OCI-LY3 (cell line): ENCODE results near the gene UFC1.

ENCODE experiments used
- EZH2phosphoT487 ChIP-seq: fragments of 200-600 bp; shearing (Covaris generic); IDR thresholded peaks from 2 replicates; pipeline ENCODE4 v1.6.1; 2018; ENCODE audit warnings: antibody characterized with exemption, mixed run types, low read depth
- TF ChIP-seq, protein P1 (sequence below): fragments of 200-600, 300-600 bp; sonication (generic); IDR thresholded peaks from 2 replicates; pipeline ENCODE4 v1.5.1; 2014; ENCODE audit warnings: antibody characterized with exemption, low read length, low read depth

- TF ChIP-seq, protein P1, sequence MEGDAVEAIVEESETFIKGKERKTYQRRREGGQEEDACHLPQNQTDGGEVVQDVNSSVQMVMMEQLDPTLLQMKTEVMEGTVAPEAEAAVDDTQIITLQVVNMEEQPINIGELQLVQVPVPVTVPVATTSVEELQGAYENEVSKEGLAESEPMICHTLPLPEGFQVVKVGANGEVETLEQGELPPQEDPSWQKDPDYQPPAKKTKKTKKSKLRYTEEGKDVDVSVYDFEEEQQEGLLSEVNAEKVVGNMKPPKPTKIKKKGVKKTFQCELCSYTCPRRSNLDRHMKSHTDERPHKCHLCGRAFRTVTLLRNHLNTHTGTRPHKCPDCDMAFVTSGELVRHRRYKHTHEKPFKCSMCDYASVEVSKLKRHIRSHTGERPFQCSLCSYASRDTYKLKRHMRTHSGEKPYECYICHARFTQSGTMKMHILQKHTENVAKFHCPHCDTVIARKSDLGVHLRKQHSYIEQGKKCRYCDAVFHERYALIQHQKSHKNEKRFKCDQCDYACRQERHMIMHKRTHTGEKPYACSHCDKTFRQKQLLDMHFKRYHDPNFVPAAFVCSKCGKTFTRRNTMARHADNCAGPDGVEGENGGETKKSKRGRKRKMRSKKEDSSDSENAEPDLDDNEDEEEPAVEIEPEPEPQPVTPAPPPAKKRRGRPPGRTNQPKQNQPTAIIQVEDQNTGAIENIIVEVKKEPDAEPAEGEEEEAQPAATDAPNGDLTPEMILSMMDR = peak; percentile 25; the same call in 1 of the 2 replicates
- TF ChIP-seq EZH2phosphoT487 = no peak
Observed at GRCh38 chr1:161159087-161159912, 5.5 kb downstream of the UFC1 start, which contains the start of gene USP21.
